ENCODE measurements around the gene PHKA2.

GRCh38 chrX:18895189-18895951, 88.5 kb downstream of the PHKA2 start:
- peak; percentile 8 for TF ChIP-seq CTCF (IDR thresholded peaks at IDR 0.05; ENCODE audit: low read depth, low read length, missing input control)
- no peak for TF ChIP-seq JUND (IDR thresholded peaks at IDR 0.05)
- no peak for TF ChIP-seq SP1 (IDR thresholded peaks at IDR 0.05)

Data from liver (tissue), 3 donors.